Measurements from ENCODE around the gene PRTG.
"Not testable (repeated sequence)": the region's sequence is repeated elsewhere in the genome, so short reads cannot be mapped to it uniquely, and the experiment has no call there.

The PRTG gene

DNA sequence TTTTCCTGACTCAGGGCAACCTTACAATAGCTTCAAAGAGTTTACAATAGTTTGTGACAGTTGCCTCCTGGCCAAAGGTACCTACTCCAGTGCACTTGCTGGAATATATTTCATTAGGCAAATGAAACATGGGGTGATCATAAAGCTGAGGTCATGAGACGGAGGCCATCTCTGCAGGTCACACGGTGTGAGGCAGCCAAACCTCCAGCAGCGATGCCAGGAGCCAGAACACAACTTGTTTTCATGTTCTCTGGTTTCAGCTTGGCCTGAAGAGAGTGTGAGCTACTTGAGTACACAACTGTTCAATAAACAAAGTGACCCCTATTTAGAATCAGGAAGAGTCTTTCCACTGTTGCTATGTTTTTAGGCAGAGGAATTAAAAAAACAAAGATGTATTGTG lies 112.1 kb downstream of the PRTG start:
- no peak for DNase-seq

DNA sequence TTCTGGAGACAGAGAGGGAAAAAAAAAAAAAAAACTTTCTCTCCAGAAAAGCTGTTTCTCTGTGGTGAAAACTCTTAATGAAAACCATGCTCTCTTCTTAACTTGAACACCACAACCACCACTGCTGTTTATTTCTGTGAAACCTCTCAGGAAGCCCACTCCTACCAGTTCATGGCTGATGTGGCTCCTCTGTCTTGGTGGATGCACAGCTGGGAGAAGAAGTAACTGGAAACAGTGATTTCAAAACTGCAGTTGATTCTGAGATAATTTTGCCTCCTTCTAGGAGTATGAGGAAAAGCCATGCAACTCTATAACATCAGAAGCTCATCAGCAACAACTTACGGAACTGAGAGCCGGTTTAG lies 114.6 kb downstream of the PRTG start:
- no peak for DNase-seq

DNA sequence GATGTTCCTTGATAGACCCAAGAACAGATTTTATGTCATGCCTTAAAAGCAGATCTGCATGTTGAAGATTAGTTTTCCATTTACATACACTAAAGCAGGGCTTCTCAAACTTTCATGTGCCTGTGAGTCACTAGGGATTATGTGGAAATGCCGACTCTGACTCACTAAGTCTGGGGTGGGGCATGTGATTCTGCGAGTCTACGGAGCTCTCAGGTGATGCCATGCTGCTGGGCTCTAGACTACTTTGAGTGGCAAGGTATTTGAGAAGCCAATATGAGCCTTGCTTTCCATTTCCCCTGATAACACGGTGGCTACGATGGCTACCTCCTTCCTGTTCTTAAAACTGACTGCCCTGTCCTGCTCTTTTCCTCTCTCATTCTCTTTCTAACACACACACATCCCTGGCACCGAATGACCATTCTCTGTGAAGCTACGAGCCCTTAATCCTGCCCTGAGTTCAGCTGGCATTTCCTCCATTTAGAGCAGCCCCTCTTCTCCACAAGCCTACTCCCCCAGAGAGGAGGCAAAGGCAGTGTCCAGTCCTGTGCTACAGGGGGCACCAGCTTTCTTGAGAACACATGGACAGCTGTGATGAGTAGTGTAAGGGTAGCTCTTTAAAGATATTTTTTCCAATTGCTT lies 115.1 kb downstream of the PRTG start:
- DNase-seq, result no peak

DNA sequence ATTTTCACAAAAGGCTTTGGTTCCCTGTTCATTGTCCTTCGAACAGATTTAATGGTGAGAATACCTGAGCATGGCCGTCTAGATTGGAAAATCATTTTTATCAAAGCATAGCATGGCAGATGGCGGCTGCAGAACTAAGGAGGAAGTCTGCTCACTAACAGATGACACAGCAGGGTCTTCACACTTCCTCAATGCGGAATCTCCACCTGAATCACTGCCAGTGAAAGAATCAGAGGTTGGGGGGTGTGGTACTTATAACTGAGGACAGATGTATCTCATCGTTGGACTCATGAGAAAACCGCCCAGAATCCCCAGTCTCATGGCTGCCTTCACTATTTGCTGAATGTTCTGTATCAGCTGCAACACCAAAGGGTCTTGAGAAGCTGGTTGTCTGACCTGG lies 123.2 kb downstream of the PRTG start:
- no peak for DNase-seq

DNA sequence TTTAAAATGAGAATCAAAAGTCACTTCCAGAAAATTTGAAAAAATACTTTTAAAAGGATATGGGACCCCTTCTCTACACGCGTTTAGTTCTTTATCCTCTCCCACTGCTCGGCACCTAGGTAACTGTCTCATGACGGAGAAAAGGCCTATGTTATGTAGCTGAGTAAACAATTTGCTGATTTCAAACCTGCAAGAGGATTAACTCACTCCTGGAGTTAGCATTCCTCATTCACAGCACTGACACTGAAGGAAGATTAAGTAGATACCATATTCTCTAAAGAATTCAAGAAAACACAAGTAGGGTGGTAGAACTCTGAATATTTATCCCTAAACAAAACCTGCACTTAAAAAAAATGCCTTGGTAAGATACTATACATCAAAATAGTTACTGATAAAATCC lies 124.6 kb downstream of the PRTG start:
- DNase-seq, result no peak

DNA sequence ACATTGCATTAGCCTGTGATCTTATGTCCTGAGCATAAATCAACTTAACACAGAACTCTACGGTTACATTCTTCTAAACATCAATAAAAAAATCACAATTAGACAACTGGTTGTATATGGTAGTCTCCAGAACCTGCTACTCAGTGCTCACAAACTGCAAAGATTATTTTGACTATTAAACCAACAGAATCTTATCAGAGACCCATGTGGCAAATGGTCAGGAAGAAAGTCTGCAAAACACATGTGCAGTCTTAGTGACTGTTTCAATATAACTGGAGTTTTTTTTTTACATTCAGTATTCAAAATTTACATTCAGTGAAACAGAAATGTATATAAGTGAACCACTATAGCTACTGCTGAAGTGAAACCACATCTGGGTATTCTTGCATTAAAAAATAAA lies 127.5 kb downstream of the PRTG start:
- DNase-seq, result no peak

DNA sequence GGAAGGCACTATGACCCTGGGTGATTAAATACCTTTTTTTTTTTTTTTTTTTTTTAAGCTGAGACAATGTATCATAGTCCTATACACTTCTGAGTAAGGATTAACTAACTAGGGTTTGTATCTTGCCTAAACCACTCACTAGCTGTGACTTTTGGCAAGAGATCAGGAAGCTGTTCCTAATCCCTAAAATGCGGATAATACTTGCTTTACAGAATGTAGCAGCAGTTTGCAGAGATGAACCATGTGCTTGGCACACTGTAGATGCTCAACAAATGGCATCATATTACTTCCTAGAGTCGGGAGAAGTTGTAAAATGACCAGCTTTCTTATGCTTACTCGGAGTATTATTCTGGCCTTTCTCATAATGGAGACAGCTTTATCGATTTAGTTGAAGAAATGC lies 129.2 kb downstream of the PRTG start:
- DNase-seq, result no peak

DNA sequence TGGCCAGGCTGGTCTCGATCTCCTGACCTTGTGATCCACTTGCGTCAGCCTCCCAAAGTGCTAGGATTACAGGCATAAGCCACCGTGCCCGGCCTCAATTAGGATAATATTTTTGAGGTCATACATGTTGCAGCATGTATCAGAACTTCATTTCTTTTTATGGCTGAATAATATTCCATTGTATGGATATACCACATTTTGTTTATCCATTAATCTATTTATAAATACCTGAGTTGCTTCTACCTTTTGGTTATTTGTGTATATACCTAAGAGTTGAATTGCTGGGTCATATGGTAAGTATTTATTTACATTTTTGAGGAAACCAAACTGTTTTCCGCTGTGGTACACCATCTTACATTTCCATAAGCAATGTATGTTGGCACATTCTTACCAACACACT lies 136.7 kb downstream of the PRTG start:
- DNase-seq, result no peak

DNA sequence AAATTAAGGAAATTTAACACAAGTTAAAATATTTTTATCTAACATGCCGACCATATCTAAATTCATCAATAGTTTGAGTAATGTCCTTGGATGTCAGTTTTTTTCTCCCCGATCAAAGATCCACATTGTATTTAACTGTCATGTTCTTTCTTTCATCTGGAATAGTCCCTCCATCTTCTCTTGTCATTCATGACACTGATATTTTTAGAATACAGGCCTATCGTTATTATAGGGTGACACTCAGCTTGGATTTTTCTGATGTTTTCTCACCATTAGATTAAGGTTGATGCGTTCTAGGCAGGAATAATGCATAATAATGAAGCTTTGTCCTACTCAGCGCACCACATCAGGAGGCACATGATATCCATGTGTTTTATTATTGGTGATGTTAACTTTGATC lies 141.6 kb downstream of the PRTG start:
- no peak for DNase-seq

DNA sequence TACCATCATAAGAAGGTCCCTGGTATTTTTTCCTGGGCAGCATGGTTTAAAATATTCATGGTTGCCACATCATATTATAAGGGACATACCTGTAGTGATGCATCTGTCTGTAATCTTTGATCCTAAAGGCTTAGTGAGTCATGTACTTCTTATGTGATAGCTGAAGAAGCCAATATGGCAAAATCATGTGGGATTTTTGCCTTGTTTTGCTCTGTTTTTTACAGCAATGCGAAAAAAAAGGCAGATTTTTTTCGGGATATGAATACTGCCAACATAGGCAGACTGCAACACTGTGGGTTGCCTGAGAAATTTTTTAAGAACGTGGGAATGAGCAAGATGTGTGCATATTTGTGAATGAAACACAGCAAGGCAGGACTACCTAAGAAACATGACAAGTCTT lies 143.5 kb downstream of the PRTG start:
- no peak for DNase-seq

DNA sequence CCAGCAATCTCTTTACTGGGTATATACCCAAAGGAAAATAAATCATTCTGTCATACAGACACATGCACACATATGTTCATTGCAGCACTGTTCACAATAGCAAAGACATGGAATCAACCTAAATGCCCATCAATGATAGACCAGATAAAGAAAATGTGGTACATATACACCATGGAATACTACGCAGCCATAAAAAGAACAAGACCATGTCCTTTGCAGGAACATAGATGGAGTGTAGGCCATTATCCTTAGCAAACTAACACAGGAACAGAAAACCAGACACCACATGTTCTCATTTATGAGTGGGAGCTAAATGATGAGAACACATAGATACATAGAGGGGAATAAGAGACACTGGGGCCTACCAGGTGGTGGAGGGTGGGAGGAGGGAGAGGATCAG lies 149.9 kb downstream of the PRTG start:
- not testable (repeated sequence) for DNase-seq

DNA sequence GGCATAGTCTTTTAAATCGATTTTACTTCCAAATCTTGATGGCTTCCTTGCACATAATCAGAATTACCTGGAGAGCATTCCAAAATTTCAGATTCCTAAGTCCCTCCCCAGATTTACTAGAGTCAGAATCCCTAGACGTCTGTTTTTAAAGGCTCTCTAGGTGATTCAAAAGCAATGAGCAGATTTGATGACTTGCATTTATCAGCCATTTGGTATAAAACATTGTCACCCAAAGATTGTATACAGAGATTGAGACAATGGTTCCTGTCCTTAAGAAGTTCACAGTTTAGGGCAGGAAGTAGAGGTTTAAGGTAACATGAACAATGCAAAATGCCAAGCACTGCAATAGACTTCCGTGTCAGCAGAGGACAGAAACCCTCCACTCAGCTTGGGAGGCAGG lies 152.2 kb downstream of the PRTG start:
- no peak for DNase-seq

DNA sequence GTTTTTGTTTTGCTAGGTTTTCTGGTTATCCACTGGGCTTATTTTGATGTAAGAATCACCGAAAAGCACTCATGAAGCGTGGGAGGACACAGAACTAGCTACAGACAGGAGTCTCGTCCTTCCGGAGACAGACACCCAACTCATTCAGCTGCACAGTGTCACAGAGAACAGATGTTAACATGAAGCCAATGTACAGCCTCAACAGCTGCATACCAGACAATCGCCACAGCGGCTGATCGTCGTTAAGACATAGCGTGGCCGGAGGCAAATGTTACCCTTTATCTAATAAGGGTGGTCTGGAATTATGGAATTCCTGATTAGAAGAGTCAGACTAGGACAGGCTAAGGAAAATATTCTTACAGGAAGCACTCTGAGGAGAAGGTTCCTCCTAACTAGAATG lies 153.7 kb downstream of the PRTG start:
- no peak for DNase-seq

DNA sequence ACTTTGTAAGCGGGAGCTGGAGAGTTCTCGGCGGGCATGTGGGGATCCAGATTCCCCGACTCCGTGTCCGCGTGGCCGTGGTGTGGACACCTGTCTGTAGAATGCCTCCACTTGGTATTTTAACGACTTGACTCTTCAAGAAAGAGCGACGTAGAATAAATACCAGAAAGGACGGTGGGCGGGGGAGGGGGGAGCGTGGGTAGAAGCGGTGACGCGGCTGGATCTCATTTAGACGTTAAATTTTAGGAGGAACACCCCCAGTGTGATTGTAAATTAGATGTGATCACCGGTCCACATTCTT lies 154.2 kb downstream of the PRTG start:
- no peak for DNase-seq

DNA sequence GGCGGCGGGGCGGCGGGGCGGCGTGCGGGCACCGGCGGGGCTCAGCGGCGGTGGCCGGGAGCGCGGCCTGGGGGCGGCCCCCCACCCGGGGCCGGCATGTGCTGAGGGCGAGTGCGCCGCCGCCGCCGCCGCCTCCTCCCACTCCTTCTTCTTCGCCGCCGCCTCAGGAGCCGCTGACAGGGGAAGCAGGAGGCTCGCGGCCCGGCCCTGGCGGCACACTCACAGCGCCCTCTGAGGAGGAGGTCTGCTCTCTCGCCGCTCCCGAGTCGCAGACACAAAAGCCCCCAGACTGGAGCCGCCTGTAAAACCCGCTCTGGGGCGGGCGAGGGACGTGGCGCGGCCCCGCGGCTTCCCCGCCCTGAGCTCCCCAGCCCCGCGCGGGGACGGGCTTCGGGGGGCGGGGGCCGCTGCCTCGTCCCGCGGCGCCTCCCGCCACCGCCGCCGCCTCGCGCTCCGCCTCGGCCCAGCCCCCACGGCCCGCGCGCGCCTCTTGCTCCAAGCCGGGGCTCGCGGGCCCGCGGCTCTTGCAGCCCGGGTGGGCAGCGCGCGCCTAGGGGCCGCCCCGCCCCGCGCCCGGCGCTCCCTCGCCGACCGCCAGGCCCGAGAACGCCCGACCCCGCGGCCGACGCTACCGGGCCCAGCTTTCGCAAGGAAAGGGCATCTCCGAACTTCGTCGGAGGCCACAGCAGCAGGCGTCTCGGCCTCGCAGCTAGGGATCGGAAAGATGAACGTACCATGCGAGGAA lies 154.7 kb downstream of the PRTG start, which contains the start of gene PYGO1:
Gene PYGO1, minus strand, starts transcription at position 276 of the 745 bp plus-strand sequence. CDS start 462 bp downstream, outside the sequence.
- DNase-seq, result peak; percentile 27

DNA sequence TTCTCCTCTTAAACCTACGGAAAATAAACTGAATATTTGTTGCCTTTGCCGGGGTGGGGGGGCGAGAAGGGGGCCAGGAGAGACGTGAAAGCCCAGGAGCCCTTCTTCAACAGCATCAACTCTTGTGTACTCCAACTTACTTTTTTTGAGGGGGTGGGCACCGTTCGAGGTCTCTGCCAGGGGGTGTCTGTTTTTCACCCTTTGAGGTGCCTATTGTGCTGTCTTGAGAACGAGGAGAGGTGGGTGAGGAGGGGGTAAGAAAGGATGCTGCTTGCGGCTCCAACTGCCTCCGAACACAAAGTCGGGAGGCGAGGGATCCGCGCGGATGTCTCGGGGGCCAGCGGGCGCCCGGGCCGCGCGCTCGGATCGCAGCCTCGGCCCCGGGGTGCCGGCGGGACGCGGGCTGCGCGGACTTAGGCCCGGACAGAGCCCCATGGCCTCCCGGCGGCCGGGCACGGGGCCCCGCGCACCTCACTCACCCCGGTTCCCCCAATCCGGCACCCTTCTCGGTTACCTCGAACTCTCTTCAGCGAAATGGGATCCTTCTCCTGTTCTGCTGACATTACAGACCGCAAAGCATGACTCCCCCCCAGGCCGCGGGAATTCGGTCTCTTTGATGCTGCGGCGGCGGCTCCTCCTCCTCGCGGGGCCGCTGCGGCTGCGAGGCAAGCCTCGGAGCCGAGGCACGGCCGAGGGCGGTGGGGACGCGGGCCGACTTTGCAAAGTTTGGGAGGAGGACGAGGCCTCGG lies 155.5 kb downstream of the PRTG start:
- DNase-seq, result peak; percentile 18

DNA sequence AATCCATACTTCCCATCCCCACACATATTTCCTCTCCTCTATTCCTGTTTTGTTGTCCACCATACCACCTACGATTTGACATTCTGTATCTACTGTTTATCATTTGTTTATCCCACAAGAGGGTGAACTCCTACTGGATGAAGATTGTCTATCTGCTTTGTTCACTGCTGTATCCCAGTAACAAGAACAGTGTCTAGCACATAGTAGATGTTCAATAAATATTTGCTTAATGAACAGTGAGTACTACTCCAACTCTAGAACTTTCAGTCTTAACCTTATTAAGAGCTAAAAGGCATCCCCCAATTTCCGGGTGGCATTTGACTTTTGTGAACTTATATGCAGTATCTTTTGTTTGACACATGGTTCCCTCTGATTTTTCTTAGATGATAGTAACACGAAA lies 156.1 kb downstream of the PRTG start:
- no peak for DNase-seq

DNA sequence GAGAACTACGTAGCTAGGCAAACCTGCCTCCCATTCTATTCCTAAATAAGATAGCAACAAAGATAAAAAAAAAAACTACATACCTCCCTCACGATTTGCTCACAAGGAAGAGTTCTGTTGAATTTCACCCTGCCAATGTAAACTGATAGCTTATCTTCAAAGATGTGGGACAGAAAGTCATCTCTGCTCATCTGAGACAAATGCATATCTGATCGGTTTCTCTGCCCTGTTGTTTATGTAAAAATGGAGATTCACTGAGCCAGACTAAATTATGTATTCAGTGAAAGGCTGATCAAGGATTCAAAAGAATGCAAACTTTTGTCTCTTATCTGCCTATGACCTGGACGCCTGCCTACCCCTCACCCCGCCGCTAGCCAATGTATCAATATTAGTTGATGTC lies 166.0 kb downstream of the PRTG start:
- no peak for DNase-seq

DNA sequence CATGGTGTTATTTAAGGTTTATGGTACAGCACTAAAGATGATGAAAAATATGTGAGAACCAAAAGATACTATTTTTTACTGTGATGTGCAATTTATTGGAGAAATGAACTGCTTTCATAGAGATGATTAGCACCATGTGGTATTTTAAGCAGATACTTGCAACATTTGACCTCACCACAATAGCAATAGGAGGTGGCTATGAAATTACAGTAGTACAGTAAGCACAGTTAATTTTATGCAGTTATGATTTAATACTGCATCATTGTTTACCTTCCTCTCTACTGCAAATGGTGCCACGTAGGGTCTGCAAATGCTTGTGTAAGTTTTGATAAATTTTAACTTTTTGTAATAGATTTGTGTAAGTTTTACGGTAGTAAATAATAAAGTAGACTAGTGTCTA lies 168.9 kb downstream of the PRTG start:
- DNase-seq, result no peak

DNA sequence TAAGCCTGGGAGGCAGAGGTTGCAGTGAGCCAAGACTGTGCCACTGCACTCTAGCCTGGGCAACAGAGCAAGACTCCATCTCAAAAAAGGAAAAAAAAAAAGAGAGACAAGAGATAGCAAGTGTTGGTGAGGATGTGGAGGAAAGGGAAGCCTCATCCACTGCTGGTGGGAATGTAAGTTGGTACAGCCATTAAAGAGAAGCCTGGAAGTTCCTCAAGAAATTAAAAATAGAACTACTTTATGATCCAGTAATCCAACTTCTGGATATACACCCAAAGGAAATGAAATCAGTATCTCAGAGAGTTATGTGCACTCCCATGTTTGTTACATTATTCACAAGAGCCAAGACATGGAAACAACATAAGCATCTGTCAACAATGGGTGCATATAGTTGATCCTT lies 169.7 kb downstream of the PRTG start:
- no peak for DNase-seq

DNA sequence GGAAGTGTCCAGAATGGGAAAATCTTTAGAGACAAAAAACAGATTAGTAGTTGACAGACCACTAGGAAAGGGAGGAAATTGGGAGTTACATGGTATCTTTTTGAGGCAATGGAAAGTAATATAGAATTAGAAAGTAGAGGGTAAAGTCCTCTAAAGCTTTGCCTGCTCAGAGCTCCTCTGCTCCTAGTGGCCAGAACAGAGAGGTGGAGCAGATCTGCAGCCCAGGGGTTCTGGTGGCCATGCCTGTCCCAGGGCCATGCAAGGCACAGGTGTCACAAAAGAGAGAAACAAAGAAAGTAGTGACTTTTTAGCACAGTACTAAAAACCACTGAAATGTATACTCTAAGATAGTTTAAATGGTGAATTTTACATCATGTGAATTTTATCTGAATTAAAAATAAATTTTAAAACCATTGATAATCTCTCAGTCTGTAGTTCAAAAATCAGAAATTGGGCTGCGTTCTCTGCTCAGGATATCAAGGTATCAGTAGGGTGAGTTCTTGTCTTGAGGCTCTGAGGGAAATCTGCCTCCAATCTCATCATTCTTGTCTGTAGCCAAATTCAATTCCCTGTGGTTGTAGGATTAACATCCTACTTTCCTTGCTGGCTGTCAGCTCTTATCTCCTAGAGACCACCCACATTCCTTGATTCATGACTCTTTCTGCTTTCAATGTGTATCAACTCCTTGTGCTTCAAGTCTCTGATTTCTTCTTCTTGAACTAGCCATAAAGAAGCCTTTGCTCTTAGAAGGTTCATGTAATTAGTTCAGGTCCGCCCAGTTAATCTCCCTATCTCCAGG lies 178.4 kb downstream of the PRTG start:
- no peak for DNase-seq

DNA sequence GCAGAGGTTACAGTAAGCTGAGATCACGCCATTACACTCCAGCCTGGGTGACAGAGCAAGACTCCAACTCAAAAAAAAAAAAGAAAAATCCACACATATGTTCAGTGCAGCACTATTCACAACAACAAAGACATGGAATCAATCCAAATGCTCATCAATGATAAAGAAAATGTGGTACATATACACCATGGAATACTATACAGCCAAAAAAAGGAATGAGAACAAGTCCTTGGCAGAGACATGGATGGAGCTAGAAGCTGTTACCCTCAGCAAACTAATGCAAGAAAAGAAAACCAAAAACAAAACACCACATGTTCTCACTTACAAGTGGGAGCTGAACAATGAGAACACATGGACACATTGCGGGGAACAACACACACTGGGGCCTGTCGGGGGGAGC lies 180.4 kb downstream of the PRTG start:
- DNase-seq, result no peak
